ENCODE data around the gene DLK2. TPM values are rescaled to one million over a fixed set of nuclear protein-coding genes. Genes with fewer than 3 reads are reported as not detected.

The DLK2 gene
- total RNA-seq, 2 experiments from 2014 or later: not detected

DNA sequence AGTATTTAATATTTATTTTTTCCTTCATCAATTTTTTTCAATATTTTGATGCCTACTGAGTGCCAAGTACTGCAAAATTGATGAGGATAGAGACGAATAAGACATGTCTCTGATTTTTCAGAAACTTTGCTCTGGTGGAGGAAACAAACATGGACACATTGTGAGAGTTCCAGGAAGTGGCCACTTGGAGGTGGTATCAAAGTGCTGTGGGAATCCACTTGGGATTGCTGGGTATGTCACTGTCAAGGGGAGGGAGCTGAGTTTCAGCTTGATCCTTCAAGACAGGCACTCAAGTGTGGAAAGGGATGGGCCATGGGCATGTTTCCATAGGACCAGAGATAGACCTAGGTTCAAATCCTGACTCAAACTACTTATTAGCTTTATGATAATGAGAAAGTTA is 52.5 kb downstream of the DLK2 start:
- H3K4me1 Mint-ChIP-seq: peaks cover 2% of the 10 kb centered on the region
- no peaks in the 10 kb centered on the region for H3K9me3 Mint-ChIP-seq (ENCODE audit: low read depth)
- DNase-seq: no peak
- peaks cover 25% of the 10 kb centered on the region for H3K27me3 Mint-ChIP-seq
- ATAC-seq: no peak
- H3K4me3 Mint-ChIP-seq: no peak overlapping the region
- H3K36me3 Mint-ChIP-seq: no peaks in the 10 kb centered on the region
- H3K27ac Mint-ChIP-seq: no peak overlapping the region
- CTCF ChIA-PET: interaction anchor here (1.4 kb wide), 1 partner anchor 95 kb away, joined by 3 read pairs; no protein-coding TSS in a partner anchor

DNA sequence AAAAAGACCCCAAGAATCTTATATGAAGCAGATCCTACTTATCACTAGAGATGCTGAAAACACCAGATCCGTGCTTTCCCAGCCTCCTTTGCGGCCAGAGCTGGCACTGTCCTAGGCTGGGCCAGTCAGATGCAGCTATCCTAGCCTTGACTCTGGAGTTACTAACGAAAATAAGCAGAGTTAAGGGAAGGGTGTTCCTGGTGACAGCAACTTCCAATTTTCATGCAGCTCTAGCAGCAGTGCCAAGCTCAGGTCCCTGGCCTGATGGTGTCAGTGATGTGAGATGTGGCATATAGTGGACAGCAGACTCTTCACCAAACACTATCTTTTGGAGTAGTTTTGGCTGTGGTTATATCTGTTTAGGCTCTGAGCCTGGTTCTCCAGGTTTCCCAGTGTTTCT is 53.6 kb downstream of the DLK2 start:
- no peaks in the 10 kb centered on the region for H3K9me3 Mint-ChIP-seq (ENCODE audit: low read depth)
- H3K36me3 Mint-ChIP-seq: no peaks in the 10 kb centered on the region
- ATAC-seq: no peak
- no peak overlapping the region for H3K4me3 Mint-ChIP-seq
- DNase-seq: no peak
- peaks cover 2% of the 10 kb centered on the region for H3K4me1 Mint-ChIP-seq
- no peak overlapping the region for H3K27ac Mint-ChIP-seq
- H3K27me3 Mint-ChIP-seq: peaks cover 25% of the 10 kb centered on the region
- CTCF ChIA-PET: interaction anchor here (1.1 to 1.4 kb wide), 2 partner anchors 9 to 94 kb away, joined by 3 read pairs; no protein-coding TSS in a partner anchor

Small RNA genes within 50 kb of the gene (microRNA-seq; reads per million reads assigned to microRNA genes)
- gene MIR6780B: not detected

Other genes starting within 250 kb of the DLK2 start
- 10 to 100 TPM; 54.0 to 60.0 TPM for gene DNPH1, start 226.1 kb downstream of the DLK2 start, total RNA-seq
- gene TTBK1, start 212.1 kb downstream of the DLK2 start, total RNA-seq: under 1 TPM; 0.20 to 0.80 TPM
- not detected for gene SLC22A7, start 157.3 kb downstream of the DLK2 start, total RNA-seq
- gene CRIP3, start 146.7 kb downstream of the DLK2 start, total RNA-seq: under 1 TPM; 0.50 to 0.66 TPM
- gene ZNF318, start 85.9 kb downstream of the DLK2 start, total RNA-seq: 10 to 100 TPM in 1 of 2 experiments, 1 to 10 TPM in 1; 9.7 to 12.8 TPM
- gene ABCC10, start 28.0 kb downstream of the DLK2 start, total RNA-seq: 10 to 100 TPM; 52.0 to 59.6 TPM
- gene TJAP1, start 22.0 kb upstream of the DLK2 start, total RNA-seq: 10 to 100 TPM; 41.1 to 41.8 TPM
- under 1 TPM in 1 of 2 experiments, not detected in 1; 0.09 TPM for gene LRRC73, start 54.8 kb upstream of the DLK2 start, total RNA-seq
- gene YIPF3, start 61.4 kb upstream of the DLK2 start, total RNA-seq: 10 to 100 TPM; 50.9 to 56.3 TPM
- 10 to 100 TPM; 30.8 to 48.2 TPM for gene POLR1C, start 61.5 kb upstream of the DLK2 start, total RNA-seq
- gene XPO5, start 120.5 kb upstream of the DLK2 start, total RNA-seq: 100 to 1,000 TPM in 1 of 2 experiments, 10 to 100 TPM in 1; 83.2 to 105 TPM
- 10 to 100 TPM; 65.4 to 91.4 TPM for gene POLH, start 120.6 kb upstream of the DLK2 start, total RNA-seq
- 100 to 1,000 TPM; 117 to 130 TPM for gene GTPBP2, start 173.7 kb upstream of the DLK2 start, total RNA-seq
- gene MAD2L1BP, start 180.3 kb upstream of the DLK2 start, total RNA-seq: 10 to 100 TPM; 37.9 to 41.1 TPM
- gene RSPH9, start 189.5 kb upstream of the DLK2 start, total RNA-seq: not detected
- 10 to 100 TPM; 41.0 to 47.4 TPM for gene MRPS18A, start 232.2 kb upstream of the DLK2 start, total RNA-seq

Measured in activated CD8-positive, alpha-beta memory T cell treated with anti-CD3 and anti-CD28 coated beads, Interleukin-2, amount 10 ng/mL, durations not matched to agents 7 days and 5 days (primary cell).